Measurements from ENCODE around the gene SYT11.

GRCh38 chr1:155884031-155884960 is 24.9 kb downstream of the SYT11 start:
- TF ChIP-seq CTCF (IDR thresholded peaks at IDR 0.05 in 8 of 11, conservative IDR thresholded peaks at IDR 0.05 in 3 of 11) (no peak), POLR2A (IDR thresholded peaks at IDR 0.05) (no peak)

All from spleen (tissue), 7 donors.